A549 treated with AZD9567 at 1 μM for 4 hours (cell line): ENCODE results near the gene SLC6A12. TPM values are rescaled to one million over a fixed set of nuclear protein-coding genes. Genes with fewer than 3 reads are reported as not detected.

Experiments used
- total RNA-seq: library from RNA; stranded (reverse); fragments of 200-300 nt; extraction: Qiagen RNA extraction; gene quantifications from 5 replicates; pipeline ENCODE4 v1.2.3, GENCODE V29; 2022; ENCODE audit not compliant: insufficient read depth

The SLC6A12 gene
- 0.71 to 3.5 TPM (median 0.98 TPM) in 5 replicates for total RNA-seq

DNA sequence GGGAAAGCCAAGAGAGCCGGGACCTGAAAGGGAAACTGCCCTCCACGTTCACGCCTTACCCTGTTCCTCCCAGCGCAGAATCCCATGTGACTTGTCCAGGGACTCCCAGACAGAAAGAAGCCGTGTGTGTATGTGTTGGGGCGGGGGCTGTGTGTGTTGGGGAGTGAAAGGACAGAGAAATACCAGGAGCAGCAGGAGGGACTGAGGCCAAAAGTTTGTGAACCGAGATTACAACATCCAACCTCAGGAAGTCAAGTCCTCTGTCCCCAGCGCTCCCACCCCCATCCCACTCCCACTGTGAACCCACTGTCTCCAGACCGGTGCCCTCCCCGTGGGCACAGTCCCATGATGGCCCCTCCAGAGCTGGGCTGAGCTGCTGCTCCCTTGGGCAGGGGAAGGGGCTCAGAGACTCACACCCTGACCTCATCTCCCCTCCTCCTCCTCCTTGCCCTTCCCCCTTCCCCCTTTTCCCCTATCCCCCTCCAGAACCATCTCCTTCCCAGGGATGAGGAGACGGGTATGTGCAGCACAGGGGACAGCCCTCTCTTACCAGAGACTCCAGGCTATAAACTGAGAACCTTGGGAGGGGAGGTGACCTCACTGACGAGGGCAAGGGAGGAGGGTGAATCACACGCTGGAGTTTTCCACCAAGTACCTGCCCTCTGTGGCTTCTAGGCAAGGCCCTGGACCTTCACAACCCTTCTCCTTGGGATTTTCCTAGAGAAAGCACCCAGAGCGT lies at the start of gene SLC6A12:
Gene SLC6A12 (minus strand): TSS at position 155 of the 739 bp plus-strand sequence. CDS start 4,171 bp downstream, outside the sequence.

GRCh38 chr12:262817-263216 lies 48.9 kb upstream of the SLC6A12 start, which contains the start of gene SLC6A13:
Gene SLC6A13 (minus strand): TSS chr12:262836. CDS start chr12:260052, 2,784 bp downstream.

Other genes with a start within 250 kb of the SLC6A12 start
- gene IQSEC3, start 147.4 kb downstream of the SLC6A12 start, total RNA-seq, result 0.01 to 0.08 TPM in 2 of 5 replicates, not detected in the others
- 0.21 to 0.43 TPM (median 0.40 TPM) in 4 of 5 replicates, not detected in the other for gene SLC6A13, start 48.7 kb upstream of the SLC6A12 start, total RNA-seq
- 19.3 to 26.6 TPM (median 21.3 TPM) in 5 replicates for gene KDM5A, start 175.2 kb upstream of the SLC6A12 start, total RNA-seq
- 11.2 to 14.7 TPM (median 13.3 TPM) in 5 replicates for gene CCDC77, start 187.5 kb upstream of the SLC6A12 start, total RNA-seq
- 0.47 to 1.2 TPM (median 0.62 TPM) in 4 of 5 replicates, not detected in the other for gene B4GALNT3, start 245.8 kb upstream of the SLC6A12 start, total RNA-seq